Measurements from ENCODE around the gene JMY.

JMY gene

DNA sequence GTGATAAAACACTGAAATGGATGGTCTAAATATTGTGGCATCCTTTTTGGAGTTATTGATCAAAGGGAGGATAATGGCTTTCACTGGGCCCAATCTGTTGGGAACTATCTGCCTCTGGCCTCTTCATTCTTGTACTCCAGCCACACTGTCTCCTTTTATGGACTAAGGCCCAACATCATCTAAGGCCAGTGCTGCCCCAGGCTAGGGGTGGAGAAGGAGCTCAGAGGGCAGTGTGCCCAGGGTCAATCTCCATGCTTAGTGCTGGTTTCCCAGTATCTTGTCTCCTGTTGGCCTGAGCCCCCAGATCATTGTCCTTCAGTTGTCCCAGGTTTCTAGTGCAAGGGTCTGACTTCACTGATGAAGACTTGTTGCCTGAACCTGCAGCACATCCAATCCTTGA, 26.4 kb upstream of the JMY start:
- in situ Hi-C loops (cut with MboI; ENCODE audit: low sequenced_read_pairs, unreplicated experiment): no loop called here
- TF ChIP-seq CTCF (IDR thresholded peaks at IDR 0.05; ENCODE audit: borderline replicate concordance, control extremely low read depth, extremely low read depth, insufficient read depth, missing control alignments): no peak
- no peak for DNase-seq (ENCODE audit: low spot score)

- no peak for DNase-seq (ENCODE audit: low spot score)
- in situ Hi-C loops (cut with MboI; ENCODE audit: low sequenced_read_pairs, unreplicated experiment): no loop called here
- TF ChIP-seq CTCF (IDR thresholded peaks at IDR 0.05; ENCODE audit: borderline replicate concordance, control extremely low read depth, extremely low read depth, insufficient read depth, missing control alignments): no peak
Observed at GRCh38 chr5:79224286-79224984, 11.5 kb upstream of the JMY start.

DNA sequence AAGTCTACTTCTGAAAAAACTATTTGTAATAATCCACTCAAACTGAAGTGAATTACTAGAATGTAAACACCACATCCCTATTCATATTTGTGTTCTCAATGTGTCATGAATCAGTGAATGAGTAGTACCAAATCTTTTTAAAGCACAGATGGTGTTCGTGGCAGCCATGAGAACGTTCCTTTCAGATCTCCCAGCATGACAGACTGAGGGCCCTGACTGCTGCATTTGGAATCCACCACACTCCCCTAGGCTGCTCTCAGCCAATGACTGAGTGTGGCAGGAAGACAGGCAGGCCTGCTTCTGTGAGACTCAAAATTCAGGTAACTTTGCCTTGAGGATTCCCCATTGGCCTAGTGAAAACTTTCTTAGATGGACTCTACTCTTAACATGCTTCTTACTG, 10.9 kb upstream of the JMY start:
- in situ Hi-C loops (cut with MboI; ENCODE audit: low sequenced_read_pairs, unreplicated experiment): no loop called here
- no peak for TF ChIP-seq CTCF (IDR thresholded peaks at IDR 0.05; ENCODE audit: borderline replicate concordance, control extremely low read depth, extremely low read depth, insufficient read depth, missing control alignments)
- no peak for DNase-seq (ENCODE audit: low spot score)

DNA sequence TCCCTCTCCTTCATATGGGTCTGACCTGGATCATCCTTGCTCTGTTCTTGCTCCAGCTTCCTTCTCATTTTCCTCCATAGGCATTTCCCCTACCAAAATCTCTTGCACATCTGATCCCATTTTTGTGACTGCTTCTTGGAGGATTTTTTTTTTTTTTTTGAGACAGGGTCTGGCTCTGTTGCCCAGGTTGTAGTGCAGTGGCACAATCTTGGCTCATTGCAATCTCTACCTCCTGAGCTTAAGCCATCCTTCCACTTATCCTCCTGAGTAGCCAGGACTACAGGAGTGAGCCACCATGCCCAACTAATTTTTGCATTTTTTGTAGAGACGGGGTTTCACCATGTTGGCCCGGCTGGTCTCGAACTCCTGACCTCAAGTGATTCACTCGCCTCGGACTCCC, 10.5 kb upstream of the JMY start:
- DNase-seq (ENCODE audit: low spot score): no peak
- no peak for TF ChIP-seq CTCF (IDR thresholded peaks at IDR 0.05; ENCODE audit: borderline replicate concordance, control extremely low read depth, extremely low read depth, insufficient read depth, missing control alignments)
- in situ Hi-C loops (cut with MboI; ENCODE audit: low sequenced_read_pairs, unreplicated experiment): no loop called here

DNA sequence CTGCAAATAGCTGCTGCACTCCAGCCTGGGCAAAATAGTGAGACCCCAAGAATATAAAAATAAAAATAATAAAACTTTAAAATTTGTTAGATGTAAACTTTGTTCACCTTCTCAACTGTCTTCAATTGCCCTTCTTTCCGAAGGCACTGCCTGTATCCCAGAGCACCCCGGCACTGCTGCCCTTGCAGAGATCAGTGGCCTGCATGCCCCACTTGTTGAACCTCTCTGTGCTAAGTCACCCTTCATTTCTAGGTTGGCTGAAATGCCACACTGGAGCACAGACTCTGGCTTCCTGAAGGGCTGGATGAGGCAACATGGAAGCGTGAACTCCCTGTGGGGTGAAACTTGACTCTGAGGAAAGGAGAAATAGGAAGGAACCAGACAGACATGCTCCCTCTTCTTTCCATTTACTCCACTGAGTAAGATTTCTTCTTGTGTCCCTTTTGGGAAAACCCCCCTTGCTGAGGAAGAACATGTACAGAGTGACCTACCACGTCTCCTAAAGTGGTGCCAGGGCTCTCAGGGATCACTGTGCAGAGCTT, 8.4 kb upstream of the JMY start:
- in situ Hi-C loops (cut with MboI; ENCODE audit: low sequenced_read_pairs, unreplicated experiment): no loop called here
- TF ChIP-seq CTCF (IDR thresholded peaks at IDR 0.05; ENCODE audit: borderline replicate concordance, control extremely low read depth, extremely low read depth, insufficient read depth, missing control alignments): no peak
- no peak for DNase-seq (ENCODE audit: low spot score)

DNA sequence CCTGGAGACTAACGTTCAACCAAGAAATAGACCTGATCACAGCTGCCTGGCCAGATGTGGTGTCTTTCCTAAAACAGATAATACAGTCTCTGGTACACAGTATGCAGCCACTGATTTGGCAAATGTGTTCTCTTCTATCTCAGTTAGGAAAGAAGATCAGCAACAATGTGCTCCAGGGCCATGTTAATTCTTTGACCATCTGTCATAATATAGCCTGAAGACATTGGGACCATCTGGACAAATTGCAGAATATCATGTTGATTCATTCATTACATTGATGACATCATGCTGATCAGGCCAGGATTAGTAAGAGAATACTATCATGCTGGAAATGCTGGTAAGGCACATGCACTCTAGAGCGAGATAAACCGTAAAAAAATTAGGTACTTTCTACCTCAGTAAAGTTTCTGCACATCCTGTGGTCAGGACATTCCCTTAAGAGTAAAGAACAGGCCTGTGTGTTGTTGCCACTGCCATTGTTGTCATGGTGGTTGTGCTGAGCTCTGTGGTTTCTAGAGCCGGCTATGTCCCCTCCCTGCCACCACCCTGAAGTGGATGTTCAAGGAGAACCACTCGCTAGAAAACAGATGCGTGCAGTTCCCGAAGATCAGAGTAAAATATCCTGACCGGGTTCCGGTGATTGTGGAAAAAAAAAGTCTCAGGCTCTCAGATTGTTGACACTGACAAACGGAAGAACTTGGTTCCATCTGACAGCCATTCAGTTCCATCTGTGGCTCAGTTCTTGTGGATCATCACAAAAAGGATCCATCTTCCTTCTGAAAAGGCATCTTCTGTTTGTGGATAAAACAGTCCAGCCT, 6.4 kb upstream of the JMY start:
- peak; percentile 59 for DNase-seq (ENCODE audit: low spot score)
- no peak for TF ChIP-seq CTCF (IDR thresholded peaks at IDR 0.05; ENCODE audit: borderline replicate concordance, control extremely low read depth, extremely low read depth, insufficient read depth, missing control alignments)
- in situ Hi-C loops (cut with MboI; ENCODE audit: low sequenced_read_pairs, unreplicated experiment): no loop called here
